ENCODE results near the gene KDM2A.

- TF ChIP-seq CTCF (tag by site-specific recombination; IDR thresholded peaks at IDR 0.05), result no peak
- TF ChIP-seq GLI4 (tag by site-specific recombination; IDR thresholded peaks at IDR 0.05), result no peak
- no peak for TF ChIP-seq SP3 (tag by site-specific recombination; IDR thresholded peaks at IDR 0.05)
- no peak for TF ChIP-seq ZNF530 (tag by site-specific recombination; IDR thresholded peaks at IDR 0.05; ENCODE audit: low read depth)
- no peak for TF ChIP-seq ZNF341 (tag by site-specific recombination; IDR thresholded peaks at IDR 0.05; ENCODE audit: low read depth)
- no peak for TF ChIP-seq ZNF777 (tag by site-specific recombination; IDR thresholded peaks at IDR 0.05; ENCODE audit: borderline replicate concordance)
- no peak for TF ChIP-seq REPIN1 (tag by site-specific recombination; IDR thresholded peaks at IDR 0.05; ENCODE audit: low read depth)
- TF ChIP-seq ZNF621 (tag by site-specific recombination; IDR thresholded peaks at IDR 0.05), result no peak
- TF ChIP-seq ZBTB26 (tag by site-specific recombination; optimal IDR thresholded peaks at IDR 0.05), result no peak
These were observed 164.5 kb downstream of the KDM2A start for GRCh38 chr11:67283481-67283963.
